ENCODE results near the gene NCOA5. TPM values are rescaled to one million over a fixed set of nuclear protein-coding genes. Genes with fewer than 3 reads are reported as not detected.

NCOA5 gene
- total and polyA plus RNA-seq, 10 of the 15 experiments (the other 5 are each of a cell fraction or from before 2014, with no cell fraction given): 7.7 to 38.1 (median 30.1) TPM

DNA sequence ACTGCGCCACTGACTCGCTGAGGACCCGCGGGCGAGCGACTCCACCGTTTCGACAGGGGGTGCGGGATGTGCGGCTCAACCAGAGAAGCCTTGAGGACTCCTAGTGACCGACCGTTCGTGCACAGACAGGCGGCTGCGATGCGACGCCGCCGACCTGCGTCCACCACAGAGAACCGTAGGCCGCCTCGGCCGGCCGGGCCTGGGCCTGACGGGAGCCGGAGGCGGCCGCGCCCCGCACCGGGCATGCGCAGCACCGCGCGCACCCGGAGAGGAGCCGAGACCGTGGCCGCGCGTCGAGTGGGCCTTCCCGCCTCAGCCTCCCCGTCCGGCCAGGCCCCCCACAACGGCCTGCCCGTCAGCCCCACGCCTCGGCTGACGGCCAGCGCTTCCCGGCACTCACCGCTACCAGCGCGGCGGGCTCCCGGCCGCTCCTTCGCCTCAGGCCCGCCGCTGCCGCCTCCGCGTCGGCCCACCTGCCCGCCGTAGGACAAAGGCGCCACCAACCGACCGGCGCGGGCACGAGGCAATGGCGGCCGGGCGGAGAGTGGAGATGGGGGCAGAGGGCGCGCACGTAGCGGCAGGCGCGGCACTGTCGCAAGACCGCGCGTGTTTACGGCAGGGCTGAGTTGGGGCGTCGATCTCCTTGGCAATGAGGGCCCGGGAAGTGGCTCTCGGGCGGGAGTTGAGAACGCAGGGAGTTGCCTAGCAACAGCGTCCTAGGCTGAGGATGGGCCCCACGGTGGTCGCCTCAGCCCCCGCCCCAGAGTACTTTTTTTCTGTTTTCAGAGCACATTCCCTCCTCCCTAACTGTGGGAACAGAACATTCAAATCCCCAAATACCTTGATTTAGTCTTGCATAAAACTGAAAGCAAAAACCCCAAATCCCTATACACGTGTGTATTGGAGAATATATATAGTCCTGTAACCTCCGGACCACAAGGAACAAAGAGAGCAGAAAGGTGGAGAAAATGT lies at the start of gene NCOA5 (continued):
- TF ChIP-seq, protein P1, sequence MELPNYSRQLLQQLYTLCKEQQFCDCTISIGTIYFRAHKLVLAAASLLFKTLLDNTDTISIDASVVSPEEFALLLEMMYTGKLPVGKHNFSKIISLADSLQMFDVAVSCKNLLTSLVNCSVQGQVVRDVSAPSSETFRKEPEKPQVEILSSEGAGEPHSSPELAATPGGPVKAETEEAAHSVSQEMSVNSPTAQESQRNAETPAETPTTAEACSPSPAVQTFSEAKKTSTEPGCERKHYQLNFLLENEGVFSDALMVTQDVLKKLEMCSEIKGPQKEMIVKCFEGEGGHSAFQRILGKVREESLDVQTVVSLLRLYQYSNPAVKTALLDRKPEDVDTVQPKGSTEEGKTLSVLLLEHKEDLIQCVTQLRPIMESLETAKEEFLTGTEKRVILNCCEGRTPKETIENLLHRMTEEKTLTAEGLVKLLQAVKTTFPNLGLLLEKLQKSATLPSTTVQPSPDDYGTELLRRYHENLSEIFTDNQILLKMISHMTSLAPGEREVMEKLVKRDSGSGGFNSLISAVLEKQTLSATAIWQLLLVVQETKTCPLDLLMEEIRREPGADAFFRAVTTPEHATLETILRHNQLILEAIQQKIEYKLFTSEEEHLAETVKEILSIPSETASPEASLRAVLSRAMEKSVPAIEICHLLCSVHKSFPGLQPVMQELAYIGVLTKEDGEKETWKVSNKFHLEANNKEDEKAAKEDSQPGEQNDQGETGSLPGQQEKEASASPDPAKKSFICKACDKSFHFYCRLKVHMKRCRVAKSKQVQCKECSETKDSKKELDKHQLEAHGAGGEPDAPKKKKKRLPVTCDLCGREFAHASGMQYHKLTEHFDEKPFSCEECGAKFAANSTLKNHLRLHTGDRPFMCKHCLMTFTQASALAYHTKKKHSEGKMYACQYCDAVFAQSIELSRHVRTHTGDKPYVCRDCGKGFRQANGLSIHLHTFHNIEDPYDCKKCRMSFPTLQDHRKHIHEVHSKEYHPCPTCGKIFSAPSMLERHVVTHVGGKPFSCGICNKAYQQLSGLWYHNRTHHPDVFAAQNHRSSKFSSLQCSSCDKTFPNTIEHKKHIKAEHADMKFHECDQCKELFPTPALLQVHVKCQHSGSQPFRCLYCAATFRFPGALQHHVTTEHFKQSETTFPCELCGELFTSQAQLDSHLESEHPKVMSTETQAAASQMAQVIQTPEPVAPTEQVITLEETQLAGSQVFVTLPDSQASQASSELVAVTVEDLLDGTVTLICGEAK (IDR thresholded peaks at IDR 0.05; ENCODE audit: borderline replicate concordance): peak; percentile 47; the same call in 1 of the 2 replicates
- TF ChIP-seq BACH1 (IDR thresholded peaks at IDR 0.05; ENCODE audit: borderline replicate concordance) (peak; percentile 90), ATF7 (IDR thresholded peaks at IDR 0.05; ENCODE audit: low read depth) (no peak), HDGF (IDR thresholded peaks at IDR 0.05) (no peak; the same call in 1 of the 2 replicates), PKNOX1 (IDR thresholded peaks at IDR 0.05) (peak; percentile 31; the same call in 1 of the 2 replicates), NR2C2 (IDR thresholded peaks at IDR 0.05; ENCODE audit: borderline replicate concordance, control insufficient read depth, insufficient read length, low read depth) (no peak), NKRF (conservative IDR thresholded peaks at IDR 0.05) (peak; percentile 67), PBX3 (IDR thresholded peaks at IDR 0.05; ENCODE audit: insufficient replicate concordance, low read depth, low read length) (no peak), CBFB (IDR thresholded peaks at IDR 0.05; ENCODE audit: low read depth) (no peak)
- TF ChIP-seq, protein P2, sequence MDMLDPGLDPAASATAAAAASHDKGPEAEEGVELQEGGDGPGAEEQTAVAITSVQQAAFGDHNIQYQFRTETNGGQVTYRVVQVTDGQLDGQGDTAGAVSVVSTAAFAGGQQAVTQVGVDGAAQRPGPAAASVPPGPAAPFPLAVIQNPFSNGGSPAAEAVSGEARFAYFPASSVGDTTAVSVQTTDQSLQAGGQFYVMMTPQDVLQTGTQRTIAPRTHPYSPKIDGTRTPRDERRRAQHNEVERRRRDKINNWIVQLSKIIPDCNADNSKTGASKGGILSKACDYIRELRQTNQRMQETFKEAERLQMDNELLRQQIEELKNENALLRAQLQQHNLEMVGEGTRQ (IDR thresholded peaks at IDR 0.05; ENCODE audit: borderline replicate concordance, low read depth, low read length): no peak

Measured in GM12878 (cell line).